Cardiac fibroblast (primary cell): ENCODE measurements around the gene CCNA2.

ENCODE experiments used
- DNase-seq, 2 donors: peaks; one replicate each; pipeline versions ENCODE4 v3.0.0 to v3.0.0-alpha.2; 2010; ENCODE audit warnings: low read depth in 2 of 2
- H3K4me3 ChIP-seq, 2 donors: replicated peaks in 1 of 2; 1 replicate in 1 of 2; 2 replicates in 1 of 2; pipeline ENCODE4 v1.5.1; 2011; ENCODE audit warnings: low read depth in 2 of 2, low read length in 2 of 2, mild to moderate bottlenecking in 2 of 2, moderate library complexity in 1 of 2
- TF ChIP-seq, protein P1 (sequence below): IDR thresholded peaks from one replicate; pipeline ENCODE4 v1.5.1; 2011; ENCODE audit warnings: low read depth, mild to moderate bottlenecking, low read length, inconsistent platforms

The CCNA2 gene

GRCh38 chr4:121823505-121824170 lies at the start of gene CCNA2:
Gene CCNA2 (minus strand): TSS chr4:121823883. CDS start chr4:121823628, 255 bp downstream.
- H3K4me3 ChIP-seq: peak within 1 kb of the TSS; percentile 81
- TF ChIP-seq, protein P1, sequence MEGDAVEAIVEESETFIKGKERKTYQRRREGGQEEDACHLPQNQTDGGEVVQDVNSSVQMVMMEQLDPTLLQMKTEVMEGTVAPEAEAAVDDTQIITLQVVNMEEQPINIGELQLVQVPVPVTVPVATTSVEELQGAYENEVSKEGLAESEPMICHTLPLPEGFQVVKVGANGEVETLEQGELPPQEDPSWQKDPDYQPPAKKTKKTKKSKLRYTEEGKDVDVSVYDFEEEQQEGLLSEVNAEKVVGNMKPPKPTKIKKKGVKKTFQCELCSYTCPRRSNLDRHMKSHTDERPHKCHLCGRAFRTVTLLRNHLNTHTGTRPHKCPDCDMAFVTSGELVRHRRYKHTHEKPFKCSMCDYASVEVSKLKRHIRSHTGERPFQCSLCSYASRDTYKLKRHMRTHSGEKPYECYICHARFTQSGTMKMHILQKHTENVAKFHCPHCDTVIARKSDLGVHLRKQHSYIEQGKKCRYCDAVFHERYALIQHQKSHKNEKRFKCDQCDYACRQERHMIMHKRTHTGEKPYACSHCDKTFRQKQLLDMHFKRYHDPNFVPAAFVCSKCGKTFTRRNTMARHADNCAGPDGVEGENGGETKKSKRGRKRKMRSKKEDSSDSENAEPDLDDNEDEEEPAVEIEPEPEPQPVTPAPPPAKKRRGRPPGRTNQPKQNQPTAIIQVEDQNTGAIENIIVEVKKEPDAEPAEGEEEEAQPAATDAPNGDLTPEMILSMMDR: no peak
- peak; percentile 98 for DNase-seq

- peak within 1 kb of the TSS; percentile 87 to 89 for H3K4me3 ChIP-seq
- TF ChIP-seq, protein P1: no peak
These were observed 46.4 kb upstream of the CCNA2 start, which contains the start of gene BBS7 for GRCh38 chr4:121869841-121870822. Gene BBS7 (minus strand): TSS chr4:121870474. CDS start chr4:121870313, 161 bp downstream.

GRCh38 chr4:121863799-121864198 lies 40.1 kb upstream of the CCNA2 start:
- TF ChIP-seq, protein P1: no peak
- DNase-seq: no peak
- H3K4me3 ChIP-seq: no peak overlapping the region

More at GRCh38 chr4:121869841-121870822, 46.4 kb upstream of the CCNA2 start, which contains the start of gene BBS7:
- DNase-seq: peak; percentile 95 to 97

GRCh38 chr4:121861426-121861825 lies 37.7 kb upstream of the CCNA2 start:
- DNase-seq: no peak
- TF ChIP-seq, protein P1: no peak
- H3K4me3 ChIP-seq: no peak overlapping the region

GRCh38 chr4:121860121-121860520 lies 36.4 kb upstream of the CCNA2 start:
- no peak overlapping the region for H3K4me3 ChIP-seq
- TF ChIP-seq, protein P1: no peak
- DNase-seq: peak; percentile 10 to 31

- H3K4me3 ChIP-seq: no peak overlapping the region
- no peak for DNase-seq
- TF ChIP-seq, protein P1: no peak
These were observed 27.7 kb upstream of the CCNA2 start for GRCh38 chr4:121851354-121851753.
